RWPE2 (cell line): ENCODE measurements around the gene PID1.

Source experiments
- ATAC-seq: fragments of 200-7000 bp; cut with Tn5 transposase; 3 replicates; pipeline ENCODE4 v1.9.1; 2021; ENCODE audit warnings: low read depth
- DNase-seq: peaks from one replicate; pipeline ENCODE4 v3.0.0-alpha.2; 2020; ENCODE audit warnings: low spot score
- H3K27ac ChIP-seq: fragments of 450-650 bp; 2 replicates; pipeline ENCODE4 v1.5.1; 2017; ENCODE audit warnings: mild to moderate bottlenecking; ENCODE audit not compliant: poor library complexity, severe bottlenecking
- H3K27me3 ChIP-seq: fragments of 250-450 bp; sonication (Bioruptor Pico); 2 replicates; pipeline ENCODE4 v1.5.1; 2021; ENCODE audit warnings: mild to moderate bottlenecking, moderate library complexity; ENCODE audit not compliant: insufficient read depth, poor library complexity, severe bottlenecking
- H3K36me3 ChIP-seq: fragments of 250-450 bp; sonication (Bioruptor Pico); 2 replicates; pipeline ENCODE4 v1.5.1; 2020; ENCODE audit warnings: low read depth, mild to moderate bottlenecking, moderate library complexity
- H3K4me1 ChIP-seq: fragments of 250-450 bp; sonication (Bioruptor Pico); 2 replicates; pipeline ENCODE4 v1.5.1; 2021; ENCODE audit warnings: mild to moderate bottlenecking, moderate library complexity; ENCODE audit not compliant: insufficient read depth, poor library complexity, severe bottlenecking
- H3K4me3 ChIP-seq: fragments of 250-450 bp; sonication (Bioruptor Pico); 2 replicates; pipeline ENCODE4 v1.5.1; 2021; ENCODE audit warnings: mild to moderate bottlenecking, moderate library complexity; ENCODE audit not compliant: severe bottlenecking
- H3K9me3 ChIP-seq: fragments of 250-450 bp; sonication (Bioruptor Pico); 2 replicates; pipeline ENCODE4 v1.5.1; 2021; ENCODE audit warnings: mild to moderate bottlenecking, moderate library complexity; ENCODE audit not compliant: severe bottlenecking
- TF ChIP-seq, protein P1 (sequence below): fragments of 450-650 bp; IDR thresholded peaks from one replicate; pipeline ENCODE4 v1.5.1; 2017; ENCODE audit warnings: mild to moderate bottlenecking, moderate library complexity; ENCODE audit not compliant: poor library complexity, severe bottlenecking

PID1 gene

DNA sequence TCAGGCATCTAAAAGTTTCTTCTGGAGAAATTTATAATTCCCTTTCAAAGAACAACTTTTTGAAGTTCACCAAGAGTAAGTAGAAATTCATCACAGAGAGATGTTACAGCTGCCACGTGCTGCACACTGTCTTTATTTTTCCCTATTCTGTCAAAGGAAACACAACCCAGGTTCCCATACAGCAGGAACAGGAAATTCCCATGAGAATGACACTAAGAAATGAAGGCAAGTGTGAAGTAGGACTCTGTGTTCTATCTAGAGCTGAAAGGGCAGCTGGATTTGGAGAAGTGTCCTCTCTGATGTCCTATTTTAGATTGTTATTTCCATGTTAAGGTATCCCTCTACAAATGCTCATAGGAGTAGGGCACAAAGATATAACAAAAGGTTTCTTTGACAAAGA, 58.8 kb downstream of the PID1 start:
- no peaks in the 10 kb centered on the region for H3K27me3 ChIP-seq
- ATAC-seq (no peak), DNase-seq (no peak)
- H3K4me3 ChIP-seq, result no peak overlapping the region
- TF ChIP-seq, protein P1, sequence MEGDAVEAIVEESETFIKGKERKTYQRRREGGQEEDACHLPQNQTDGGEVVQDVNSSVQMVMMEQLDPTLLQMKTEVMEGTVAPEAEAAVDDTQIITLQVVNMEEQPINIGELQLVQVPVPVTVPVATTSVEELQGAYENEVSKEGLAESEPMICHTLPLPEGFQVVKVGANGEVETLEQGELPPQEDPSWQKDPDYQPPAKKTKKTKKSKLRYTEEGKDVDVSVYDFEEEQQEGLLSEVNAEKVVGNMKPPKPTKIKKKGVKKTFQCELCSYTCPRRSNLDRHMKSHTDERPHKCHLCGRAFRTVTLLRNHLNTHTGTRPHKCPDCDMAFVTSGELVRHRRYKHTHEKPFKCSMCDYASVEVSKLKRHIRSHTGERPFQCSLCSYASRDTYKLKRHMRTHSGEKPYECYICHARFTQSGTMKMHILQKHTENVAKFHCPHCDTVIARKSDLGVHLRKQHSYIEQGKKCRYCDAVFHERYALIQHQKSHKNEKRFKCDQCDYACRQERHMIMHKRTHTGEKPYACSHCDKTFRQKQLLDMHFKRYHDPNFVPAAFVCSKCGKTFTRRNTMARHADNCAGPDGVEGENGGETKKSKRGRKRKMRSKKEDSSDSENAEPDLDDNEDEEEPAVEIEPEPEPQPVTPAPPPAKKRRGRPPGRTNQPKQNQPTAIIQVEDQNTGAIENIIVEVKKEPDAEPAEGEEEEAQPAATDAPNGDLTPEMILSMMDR, result no peak
- no peaks in the 10 kb centered on the region for H3K9me3 ChIP-seq
- no peaks in the 10 kb centered on the region for H3K36me3 ChIP-seq
- H3K4me1 ChIP-seq, result no peaks in the 10 kb centered on the region
- no peak overlapping the region for H3K27ac ChIP-seq

DNA sequence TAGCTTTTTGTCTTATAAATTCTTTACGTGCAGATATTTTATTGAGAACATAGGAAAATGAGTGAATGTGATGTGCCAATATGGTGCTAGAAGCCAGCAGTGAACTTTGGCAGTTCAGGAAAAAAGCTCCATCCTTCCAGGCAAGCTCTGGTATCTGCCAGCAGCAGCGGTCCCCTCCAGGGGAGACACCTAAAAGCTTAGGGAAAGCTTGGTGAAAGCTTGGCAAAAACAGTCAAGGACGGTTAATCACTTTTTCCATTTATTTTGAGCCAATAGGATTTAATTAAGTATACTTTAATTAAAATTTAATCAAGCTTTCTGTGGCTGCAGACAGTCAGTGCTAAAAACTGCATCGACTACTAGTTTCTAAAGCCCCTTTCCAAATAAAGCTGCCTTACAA, 60.4 kb downstream of the PID1 start:
- DNase-seq, result no peak
- TF ChIP-seq, protein P1, result no peak
- H3K9me3 ChIP-seq, result no peaks in the 10 kb centered on the region
- H3K4me1 ChIP-seq, result no peaks in the 10 kb centered on the region
- H3K36me3 ChIP-seq, result no peaks in the 10 kb centered on the region
- no peak overlapping the region for H3K4me3 ChIP-seq
- no peaks in the 10 kb centered on the region for H3K27me3 ChIP-seq
- H3K27ac ChIP-seq, result no peak overlapping the region
- ATAC-seq, result no peak

DNA sequence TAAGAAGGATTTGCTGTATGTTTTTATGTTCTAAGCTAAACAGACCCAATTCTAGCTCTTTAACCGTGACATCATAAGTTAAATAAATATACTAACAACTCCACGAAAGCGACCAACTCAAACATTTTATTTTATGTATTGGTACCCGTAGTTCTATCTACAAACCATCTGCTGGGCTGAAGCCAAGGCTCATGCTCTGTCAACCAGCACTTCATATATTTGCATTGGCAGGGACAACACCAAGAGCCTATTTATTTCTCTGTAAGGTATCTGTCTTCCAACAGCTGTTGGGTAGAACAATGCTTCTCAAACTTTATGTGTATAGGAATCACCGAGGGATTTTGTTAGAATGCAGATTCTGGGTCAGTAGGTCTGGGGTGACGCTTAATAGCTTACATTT, 64.5 kb downstream of the PID1 start:
- no peaks in the 10 kb centered on the region for H3K27me3 ChIP-seq
- H3K4me1 ChIP-seq, result no peaks in the 10 kb centered on the region
- H3K9me3 ChIP-seq, result no peaks in the 10 kb centered on the region
- DNase-seq, result no peak
- no peak overlapping the region for H3K4me3 ChIP-seq
- H3K27ac ChIP-seq, result no peak overlapping the region
- no peak for ATAC-seq
- TF ChIP-seq, protein P1, result no peak
- H3K36me3 ChIP-seq, result no peaks in the 10 kb centered on the region

DNA sequence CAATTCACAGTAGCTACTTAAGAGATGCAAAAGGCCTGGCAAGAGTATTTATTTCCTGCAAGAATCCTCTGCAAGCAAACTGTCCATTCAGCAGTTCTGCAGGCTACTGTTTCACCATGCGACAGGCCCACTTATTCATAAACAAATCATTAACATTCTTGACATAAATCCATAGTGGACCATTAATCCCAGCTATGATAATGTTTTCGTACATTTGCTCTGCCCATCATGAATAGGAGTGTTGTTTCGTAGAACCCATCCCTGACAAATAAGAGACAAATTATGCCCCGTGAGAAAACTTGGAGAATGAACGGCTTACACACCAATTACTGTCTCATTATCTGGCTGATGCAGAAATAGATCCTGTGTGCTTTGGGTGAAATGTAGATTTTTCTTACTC, 65.4 kb downstream of the PID1 start:
- no peaks in the 10 kb centered on the region for H3K27me3 ChIP-seq
- TF ChIP-seq, protein P1, result no peak
- DNase-seq, result no peak
- no peak overlapping the region for H3K4me3 ChIP-seq
- ATAC-seq, result no peak
- no peaks in the 10 kb centered on the region for H3K36me3 ChIP-seq
- H3K4me1 ChIP-seq, result no peaks in the 10 kb centered on the region
- H3K9me3 ChIP-seq, result no peaks in the 10 kb centered on the region
- no peak overlapping the region for H3K27ac ChIP-seq

DNA sequence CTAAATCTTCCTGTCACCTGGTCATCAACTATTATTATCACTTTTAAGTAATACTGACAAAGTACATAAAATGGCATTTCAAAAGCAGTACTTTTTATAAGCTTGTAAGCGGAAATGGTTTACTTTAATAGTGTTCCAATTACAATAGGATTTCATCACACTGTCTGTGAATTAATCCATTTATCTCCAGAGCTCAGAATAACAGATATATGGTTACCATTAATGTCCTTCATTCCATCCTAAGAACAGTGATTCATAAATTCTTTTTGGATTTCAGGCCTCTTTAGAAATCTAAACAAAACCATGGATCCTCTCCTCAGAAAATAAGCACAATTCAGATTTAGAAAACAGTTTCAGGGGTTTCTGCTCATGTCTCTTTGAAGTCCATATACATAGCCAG, 68.4 kb downstream of the PID1 start:
- no peak for ATAC-seq
- H3K27ac ChIP-seq, result no peak overlapping the region
- no peaks in the 10 kb centered on the region for H3K36me3 ChIP-seq
- TF ChIP-seq, protein P1, result no peak
- H3K27me3 ChIP-seq, result no peaks in the 10 kb centered on the region
- H3K9me3 ChIP-seq, result no peaks in the 10 kb centered on the region
- no peak for DNase-seq
- no peaks in the 10 kb centered on the region for H3K4me1 ChIP-seq
- no peak overlapping the region for H3K4me3 ChIP-seq
